ENCODE measurements around the gene GDF15. TPM values are rescaled to one million over a fixed set of nuclear protein-coding genes. Genes with fewer than 3 reads are reported as not detected.
"Not testable (repeated sequence)": the region's sequence is repeated elsewhere in the genome, so short reads cannot be mapped to it uniquely, and the experiment has no call there.

GDF15 gene
- total RNA-seq, 4 donors from 2014 or later = 1.9 to 4.6 (median 3.0) TPM

DNA sequence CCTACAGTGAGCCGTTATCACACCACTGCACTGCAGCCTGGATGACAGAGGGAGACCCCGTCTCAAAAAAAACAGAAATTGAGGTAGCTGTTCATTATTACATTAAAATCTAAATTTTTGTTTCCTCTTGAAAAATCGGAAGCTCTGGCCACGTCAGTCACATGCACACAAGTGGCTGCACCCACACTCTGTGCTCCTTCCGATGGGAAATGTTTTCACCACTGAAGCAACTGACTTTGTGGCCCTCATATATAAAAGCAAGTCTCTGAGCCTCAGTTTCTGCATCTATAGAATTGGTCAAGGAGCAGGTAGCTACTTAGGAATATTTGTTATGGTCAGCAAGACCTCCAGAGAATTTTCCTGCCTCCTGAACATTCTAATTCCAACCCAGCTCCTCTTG, 7.0 kb downstream of the GDF15 start:
- ATAC-seq (ENCODE audit: low FRiP score) = no peak
- TF ChIP-seq, protein P1, sequence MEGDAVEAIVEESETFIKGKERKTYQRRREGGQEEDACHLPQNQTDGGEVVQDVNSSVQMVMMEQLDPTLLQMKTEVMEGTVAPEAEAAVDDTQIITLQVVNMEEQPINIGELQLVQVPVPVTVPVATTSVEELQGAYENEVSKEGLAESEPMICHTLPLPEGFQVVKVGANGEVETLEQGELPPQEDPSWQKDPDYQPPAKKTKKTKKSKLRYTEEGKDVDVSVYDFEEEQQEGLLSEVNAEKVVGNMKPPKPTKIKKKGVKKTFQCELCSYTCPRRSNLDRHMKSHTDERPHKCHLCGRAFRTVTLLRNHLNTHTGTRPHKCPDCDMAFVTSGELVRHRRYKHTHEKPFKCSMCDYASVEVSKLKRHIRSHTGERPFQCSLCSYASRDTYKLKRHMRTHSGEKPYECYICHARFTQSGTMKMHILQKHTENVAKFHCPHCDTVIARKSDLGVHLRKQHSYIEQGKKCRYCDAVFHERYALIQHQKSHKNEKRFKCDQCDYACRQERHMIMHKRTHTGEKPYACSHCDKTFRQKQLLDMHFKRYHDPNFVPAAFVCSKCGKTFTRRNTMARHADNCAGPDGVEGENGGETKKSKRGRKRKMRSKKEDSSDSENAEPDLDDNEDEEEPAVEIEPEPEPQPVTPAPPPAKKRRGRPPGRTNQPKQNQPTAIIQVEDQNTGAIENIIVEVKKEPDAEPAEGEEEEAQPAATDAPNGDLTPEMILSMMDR (IDR thresholded peaks at IDR 0.05) = no peak
- no peak for DNase-seq (ENCODE audit: low spot score)

DNA sequence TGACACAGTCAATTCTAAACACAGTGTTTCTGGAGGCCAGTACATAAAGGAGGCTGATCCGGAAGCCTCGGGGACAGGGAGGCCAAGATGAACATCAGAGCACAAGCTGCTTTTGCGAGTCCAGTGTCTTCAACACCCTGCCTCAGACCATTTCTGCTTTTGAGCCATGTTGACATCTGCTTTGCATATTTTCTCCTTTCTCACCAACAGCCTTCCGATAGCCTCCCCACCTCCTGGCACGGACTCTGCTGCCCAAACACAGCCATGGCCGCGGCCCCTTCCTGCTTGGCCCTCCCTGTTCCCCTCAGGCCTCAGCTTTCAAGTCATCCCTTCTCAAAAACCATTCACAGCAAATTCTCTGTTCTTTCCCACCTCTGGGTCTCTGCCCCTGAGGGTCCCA, 7.9 kb downstream of the GDF15 start:
- TF ChIP-seq, protein P1 (IDR thresholded peaks at IDR 0.05) = no peak
- ATAC-seq (ENCODE audit: low FRiP score) (no peak), DNase-seq (ENCODE audit: low spot score) (no peak)

DNA sequence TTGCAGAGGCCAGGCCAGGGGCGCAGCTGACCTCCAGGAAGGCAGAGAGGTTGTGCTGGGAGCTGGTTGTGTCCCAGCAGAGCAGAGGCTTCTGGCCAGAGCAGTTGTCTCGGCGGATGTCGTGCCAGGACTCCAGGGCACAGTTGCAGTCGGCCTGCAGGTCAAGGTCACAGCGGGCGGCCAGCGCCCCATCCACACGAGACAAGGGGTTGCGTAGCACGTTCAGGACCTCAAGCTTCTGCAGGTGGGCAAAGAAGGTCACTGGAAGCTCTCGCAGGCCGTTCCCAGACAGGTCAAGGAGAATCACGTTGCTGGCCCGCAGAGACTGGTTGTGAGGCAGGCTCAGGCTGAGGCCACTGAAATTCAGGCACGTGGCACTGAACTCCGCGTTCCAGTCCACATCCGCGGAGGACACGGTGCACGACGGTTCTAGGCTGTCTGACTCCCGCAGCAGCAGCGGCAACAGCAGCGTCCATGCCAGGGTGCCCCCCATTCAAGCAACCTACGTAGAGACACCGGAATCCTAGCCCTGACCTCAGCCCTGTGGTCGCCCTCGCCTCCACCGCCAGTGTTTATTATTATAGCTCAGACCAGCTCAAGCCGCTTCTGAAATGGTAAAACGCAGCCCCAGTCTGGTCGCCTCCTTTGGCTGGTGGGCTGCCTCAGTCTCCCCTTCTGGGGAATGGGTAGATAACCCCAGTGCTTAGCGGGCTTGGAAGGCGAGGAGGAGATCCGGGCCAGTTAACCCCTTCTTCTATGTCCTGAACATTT, 10.7 kb downstream of the GDF15 start:
- TF ChIP-seq, protein P1 (IDR thresholded peaks at IDR 0.05) = no peak
- no peak for ATAC-seq (ENCODE audit: low FRiP score)
- no peak for DNase-seq (ENCODE audit: low spot score)

DNA sequence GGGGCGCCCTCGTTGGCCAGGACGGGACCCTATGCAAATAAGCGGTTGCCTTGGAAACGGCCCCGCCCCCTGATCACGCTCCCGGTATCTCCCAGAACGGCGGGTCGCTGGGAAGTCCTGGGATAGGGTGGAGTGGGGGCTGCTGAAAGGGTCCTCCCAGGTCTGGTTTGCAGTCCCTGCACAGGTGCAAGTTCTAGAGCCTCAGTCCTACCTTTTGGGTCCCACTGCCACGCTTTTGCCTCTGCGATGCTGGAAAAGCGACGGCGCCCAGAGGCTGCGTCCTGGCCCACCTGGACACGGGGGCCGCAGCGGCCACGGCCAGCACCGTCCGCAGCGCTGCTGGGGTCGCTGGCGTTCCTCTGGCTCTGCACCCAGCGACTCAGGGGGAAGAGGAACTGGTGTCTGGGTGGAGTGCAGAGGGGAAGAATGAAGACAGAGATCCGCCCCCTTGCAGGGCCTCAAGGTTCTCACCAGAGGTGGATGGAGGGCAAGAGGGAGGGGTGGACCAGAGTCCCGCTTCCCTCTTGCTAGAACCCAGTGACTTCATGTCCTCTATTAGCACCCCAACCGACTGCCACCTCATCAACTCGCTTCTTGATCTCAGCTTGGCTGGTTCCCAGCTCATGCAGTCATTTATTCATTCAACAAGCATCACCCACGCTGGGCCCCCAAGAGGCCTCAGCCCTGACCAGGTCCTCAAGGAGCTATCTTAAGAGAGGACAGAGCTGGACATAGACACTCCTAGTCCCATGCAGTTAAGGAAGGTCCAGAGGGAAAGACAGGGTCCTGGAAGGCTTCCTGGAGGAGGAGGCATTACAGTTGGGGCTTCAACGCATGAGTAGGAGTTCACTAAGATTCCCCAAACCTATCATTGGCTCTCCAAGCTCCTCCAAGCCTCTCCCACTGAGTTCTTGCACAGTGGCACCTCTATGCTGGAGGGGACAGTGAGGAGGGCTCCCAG, 11.6 kb downstream of the GDF15 start, which contains the start of gene LRRC25:
Gene LRRC25 (minus strand): TSS at position 381 of the 961 bp plus-strand sequence. CDS start 659 bp downstream, outside the sequence.
- TF ChIP-seq, protein P1 (IDR thresholded peaks at IDR 0.05) = no peak
- no peak for DNase-seq (ENCODE audit: low spot score)
- peak; percentile 31 for ATAC-seq (ENCODE audit: low FRiP score)

DNA sequence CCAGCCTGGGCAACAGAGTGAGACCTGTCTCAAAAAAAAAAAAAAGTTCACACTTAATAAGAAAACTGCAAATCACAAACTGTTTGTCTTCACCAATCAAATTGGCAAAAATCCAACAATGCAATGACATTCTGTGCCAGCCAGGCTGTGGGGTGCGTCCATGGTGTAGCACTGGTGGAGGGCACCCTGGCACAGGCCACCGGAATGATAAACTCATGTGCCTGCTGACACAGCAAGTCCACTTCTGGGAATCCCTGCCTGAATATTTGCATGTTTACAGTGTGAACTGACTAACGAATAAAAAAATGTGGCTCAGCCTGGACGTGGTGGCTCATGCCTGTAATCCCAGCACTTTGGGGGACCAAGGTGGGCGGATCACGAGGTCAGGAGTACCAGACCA, 13.1 kb downstream of the GDF15 start:
- no peak for DNase-seq (ENCODE audit: low spot score)
- peak; percentile 44 for ATAC-seq (ENCODE audit: low FRiP score)
- TF ChIP-seq, protein P1 (IDR thresholded peaks at IDR 0.05) = no peak

DNA sequence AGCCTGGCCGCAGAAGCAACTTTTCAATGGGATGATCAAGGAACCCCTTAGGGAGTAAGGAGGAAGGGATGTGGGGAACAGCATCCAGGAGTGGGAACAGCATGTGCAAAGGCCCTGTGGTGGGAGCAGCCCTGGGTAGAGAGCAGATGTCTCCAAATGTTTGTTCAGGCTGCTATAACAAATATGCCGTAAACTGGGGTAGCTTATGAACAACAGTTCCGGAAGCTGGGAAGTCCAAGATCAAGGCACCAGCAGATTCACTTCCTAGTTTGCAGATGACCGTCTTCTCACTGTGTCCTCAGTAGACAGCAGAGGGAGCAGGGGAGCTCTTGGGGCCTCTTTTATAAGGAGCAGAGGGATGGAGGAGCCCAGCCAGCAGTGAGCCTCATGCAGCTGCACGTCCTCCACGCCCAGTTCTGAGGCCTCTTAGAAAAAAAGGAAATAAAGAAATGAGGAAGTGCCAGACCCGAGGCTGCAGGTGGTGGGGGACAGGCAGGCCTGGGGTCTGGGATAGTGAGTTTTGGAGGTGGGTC, 15.7 kb downstream of the GDF15 start:
- ATAC-seq (ENCODE audit: low FRiP score) (peak; percentile 7), DNase-seq (ENCODE audit: low spot score) (no peak)
- TF ChIP-seq, protein P1 (IDR thresholded peaks at IDR 0.05) = no peak

DNA sequence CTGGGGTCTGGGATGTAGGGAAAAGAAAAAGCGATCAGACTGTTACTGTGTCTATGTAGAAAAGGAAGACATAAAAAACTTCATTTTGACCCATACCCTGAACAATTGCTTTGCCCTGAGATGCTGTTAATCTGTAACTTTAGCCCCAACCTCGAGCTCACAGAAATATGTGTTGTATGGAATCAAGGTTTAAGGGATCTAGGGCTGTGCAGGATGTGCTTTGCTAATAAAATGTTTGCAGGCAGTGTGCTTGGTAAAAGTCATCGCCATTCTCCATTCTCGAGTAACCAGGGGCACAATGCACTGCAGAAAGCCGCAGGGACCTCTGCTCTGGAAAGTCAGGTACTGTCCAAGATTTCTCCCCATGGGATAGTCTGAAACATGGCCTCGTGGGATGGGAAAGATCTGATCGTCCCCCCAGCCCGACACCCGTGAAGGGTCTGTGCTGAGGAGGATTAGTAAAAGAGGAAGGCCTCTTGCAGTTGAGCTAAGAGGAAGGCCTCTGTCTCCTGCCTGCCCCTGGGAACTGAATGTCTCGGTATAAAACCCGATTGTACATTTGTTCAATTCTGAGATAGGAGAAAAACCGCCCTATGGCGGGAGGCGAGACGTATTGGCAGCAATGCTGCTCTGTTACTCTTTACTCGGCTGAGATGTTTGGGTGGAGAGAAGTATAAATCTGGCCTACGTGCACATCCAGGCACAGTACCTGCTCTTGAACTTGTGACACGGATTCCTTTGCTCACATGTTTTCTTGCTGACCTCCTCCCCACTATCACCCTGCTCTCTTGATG, 16.7 kb downstream of the GDF15 start:
- ATAC-seq (ENCODE audit: low FRiP score); DNase-seq (ENCODE audit: low spot score): not testable (repeated sequence)

DNA sequence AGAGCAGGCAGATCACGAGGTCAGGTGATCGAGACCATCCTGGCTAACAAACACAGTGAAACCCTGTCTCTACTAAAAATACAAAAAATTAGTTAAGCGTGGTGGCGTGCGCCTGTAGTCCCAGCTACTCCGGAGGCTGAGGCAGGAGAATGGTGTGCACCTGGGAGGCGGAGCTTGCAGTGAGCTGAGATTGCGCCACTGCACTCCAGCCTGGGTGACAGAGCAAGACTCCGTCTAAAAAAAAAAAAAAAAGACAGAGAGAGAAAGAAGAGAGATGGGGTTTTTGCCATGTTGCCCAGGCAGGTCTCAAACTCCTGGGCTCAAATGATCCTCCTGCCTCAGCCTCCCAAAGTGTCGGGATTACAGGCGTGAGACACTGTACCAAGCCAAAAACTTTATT, 19.8 kb downstream of the GDF15 start:
- not testable (repeated sequence) for ATAC-seq (ENCODE audit: low FRiP score); DNase-seq (ENCODE audit: low spot score)

Measured in omental fat pad (tissue), 4 donors.